Sigmoid colon (tissue), 4 donors: Measurements from ENCODE around the gene MAP3K15.

ENCODE experiments used
- CTCF ChIP-seq, 4 experiments: fragments of 450-650 bp in 3 of 4; fragments of 200-600 bp in 1 of 4; IDR thresholded peaks; one replicate each; pipeline ENCODE4 v1.5.1; 2016 to 2019; ENCODE audit warnings: antibody characterized with exemption in 4 of 4, mild to moderate bottlenecking in 3 of 4, moderate library complexity in 2 of 4
- POLR2A ChIP-seq, 2 donors: fragments of 450-650 bp; IDR thresholded peaks; one replicate each; pipeline ENCODE4 v1.6.1; 2016; ENCODE audit warnings: antibody characterized with exemption in 2 of 2, mild to moderate bottlenecking in 2 of 2, moderate library complexity in 2 of 2
- POLR2AphosphoS5 ChIP-seq, 4 donors: sonication (generic); formaldehyde crosslinking; IDR thresholded peaks; one replicate each; pipeline ENCODE4 v1.6.1; 2017; ENCODE audit warnings: antibody characterized with exemption in 4 of 4

- TF ChIP-seq POLR2A (IDR thresholded peaks at IDR 0.05) (no peak), POLR2AphosphoS5 (IDR thresholded peaks at IDR 0.05) (no peak), CTCF (IDR thresholded peaks at IDR 0.05) (no peak)
These were observed 40.9 kb upstream of the MAP3K15 start for GRCh38 chrX:19556202-19556601.
